HTR-8/SVneo (cell line): ENCODE measurements around the gene NR2E1.

Source experiments
- DNase-seq: peaks from one replicate; pipeline ENCODE4 v3.0.0; 2011; ENCODE audit warnings: low spot score, mixed read lengths; ENCODE audit not compliant: insufficient read length
- FAIRE-seq: peaks from 2 replicates; lab custom pipeline; 2011; peaks lifted over from hg19 to GRCh38; lab: Jason Lieb, UNC

NR2E1 gene

DNA sequence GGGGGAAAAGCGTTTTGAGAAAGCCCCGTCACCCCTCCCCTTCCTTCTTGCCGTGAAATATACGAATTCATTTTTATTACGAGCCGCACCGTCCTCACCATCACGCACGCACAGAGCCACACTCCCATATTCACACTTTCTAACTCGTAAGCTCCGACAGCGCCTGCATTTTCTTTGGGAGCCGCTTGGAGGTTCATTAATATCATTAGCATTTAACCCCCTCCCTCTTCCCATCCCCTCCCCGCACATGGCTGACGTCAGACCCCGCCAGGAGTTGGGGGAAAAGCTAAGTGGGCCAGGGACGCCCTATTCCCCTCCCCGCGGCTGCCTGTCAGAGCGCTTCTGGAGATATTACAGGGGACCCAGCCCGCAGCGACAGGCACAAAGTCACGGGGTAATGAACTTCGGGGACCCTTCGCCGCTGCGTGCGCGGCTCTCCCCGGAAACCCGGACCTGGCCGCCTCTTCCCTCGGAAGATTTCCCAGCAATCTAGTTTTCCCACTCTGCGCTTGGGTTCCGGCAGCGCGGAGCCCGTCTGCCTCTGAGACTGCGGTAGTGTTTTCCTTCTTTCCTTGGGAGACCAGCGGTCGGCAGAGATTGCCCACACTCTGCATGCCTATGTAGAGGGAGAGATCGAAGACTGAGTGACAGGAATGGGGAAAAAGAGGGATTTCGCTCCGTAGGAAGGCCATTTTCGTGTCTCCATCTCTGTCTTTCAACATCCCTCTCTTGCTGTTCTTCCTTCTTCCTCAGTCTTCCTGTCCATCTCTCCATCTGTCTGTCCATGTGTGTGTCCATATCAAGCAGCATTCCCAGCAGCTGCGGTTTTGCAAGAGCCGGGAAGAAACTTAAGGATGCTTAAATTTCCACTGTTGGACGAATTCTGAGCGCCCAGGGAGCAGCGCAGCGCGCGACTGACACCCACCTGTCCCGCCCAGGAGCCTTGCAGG is at the start of gene NR2E1:
TSS of gene NR2E1 (plus strand) at position 309 of the 950 bp plus-strand sequence. CDS start 744 bp downstream, outside the sequence.
- peak; percentile 30 for DNase-seq

DNA sequence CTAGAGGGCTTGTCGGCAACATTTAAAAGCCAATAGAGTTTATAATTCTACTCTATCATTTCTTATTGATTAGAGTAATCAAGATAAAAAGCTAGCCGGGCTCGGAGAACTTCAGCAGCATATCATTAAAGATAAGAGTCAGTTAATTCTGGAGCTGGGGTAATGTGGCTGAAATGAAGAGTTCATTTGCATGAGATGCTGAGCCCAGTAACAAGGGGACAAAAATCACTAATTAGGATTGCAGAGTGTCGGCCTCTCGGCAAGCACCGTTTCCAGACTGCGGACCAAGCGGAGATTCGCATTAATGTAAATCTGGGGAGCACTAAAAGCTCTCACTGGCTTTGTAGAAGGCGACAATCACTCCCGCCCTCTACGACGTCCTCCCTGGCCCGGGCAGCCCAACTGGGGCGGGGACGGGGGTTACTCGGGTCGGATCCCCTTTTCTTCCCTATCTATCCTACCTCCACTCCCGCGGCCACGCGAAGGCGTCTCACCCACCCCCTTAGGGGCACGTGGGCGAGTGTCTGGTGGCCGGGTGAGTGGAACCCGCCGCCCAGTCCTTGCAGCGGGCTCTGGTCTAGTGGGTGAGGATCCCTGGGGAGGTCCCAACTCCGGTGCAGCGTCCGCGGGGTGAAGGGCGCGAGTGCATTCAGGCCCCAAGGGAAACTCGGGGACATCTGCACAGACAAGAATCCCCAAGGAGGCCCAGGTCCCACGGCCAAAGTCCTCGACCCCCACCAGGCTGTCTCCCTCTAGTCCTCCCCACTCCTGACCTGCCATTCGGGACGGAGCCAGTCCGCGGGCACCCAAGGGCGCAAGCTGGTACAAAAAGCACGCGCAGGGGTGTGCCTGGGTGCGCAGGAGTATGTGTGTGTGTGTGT is 49.0 kb upstream of the NR2E1 start:
- DNase-seq (no peak), FAIRE-seq (no peak)

More for the DNA sequence above, at the start of gene NR2E1:
- FAIRE-seq, result no peak

DNA sequence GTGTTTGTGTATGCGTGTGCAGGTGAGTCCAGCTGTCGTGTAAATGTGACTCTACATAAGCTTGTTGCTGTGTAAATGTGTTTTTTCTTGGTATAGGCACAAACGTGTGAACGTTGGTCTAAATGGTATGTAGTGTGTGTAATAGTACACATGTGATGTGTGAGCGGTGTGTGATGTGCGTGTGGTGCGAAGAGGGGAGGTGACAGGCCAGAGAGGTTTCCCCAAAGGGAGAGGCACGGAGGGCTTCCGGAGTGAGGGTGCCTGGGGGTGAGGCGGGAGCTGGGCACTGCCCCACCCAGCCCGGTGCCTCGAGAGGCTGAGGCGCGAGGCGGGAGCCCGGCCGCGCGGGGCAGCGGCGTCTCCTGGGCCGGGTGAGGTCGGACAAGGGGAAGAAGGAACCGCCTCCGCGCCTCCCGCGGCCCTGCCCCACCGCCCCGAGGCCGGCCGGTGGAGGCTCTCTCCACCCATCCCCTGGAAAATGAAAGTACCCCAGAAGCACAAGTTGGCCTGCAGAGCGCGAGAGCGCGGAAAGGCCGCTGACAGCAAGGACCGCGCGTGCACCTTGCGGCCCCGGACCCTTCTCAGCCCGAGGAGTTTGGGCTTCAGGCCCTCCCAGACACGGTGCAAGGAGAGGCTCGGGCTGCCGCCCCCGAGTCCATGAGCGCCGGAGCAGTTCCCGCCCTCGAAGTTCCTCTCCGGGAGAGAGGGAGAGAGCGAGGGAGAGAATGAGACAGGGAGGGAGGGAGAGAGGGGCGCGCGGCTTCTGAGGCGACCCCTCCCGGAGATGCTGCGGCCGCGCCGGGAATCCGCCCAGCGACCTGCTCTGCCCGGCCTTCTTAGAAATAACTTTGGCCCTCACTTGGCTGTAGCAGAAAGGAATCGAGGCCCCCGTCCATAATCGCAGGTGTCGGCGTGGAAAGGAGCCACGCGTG is 48.1 kb upstream of the NR2E1 start:
- DNase-seq, result no peak
- peak; percentile 77 for FAIRE-seq

DNA sequence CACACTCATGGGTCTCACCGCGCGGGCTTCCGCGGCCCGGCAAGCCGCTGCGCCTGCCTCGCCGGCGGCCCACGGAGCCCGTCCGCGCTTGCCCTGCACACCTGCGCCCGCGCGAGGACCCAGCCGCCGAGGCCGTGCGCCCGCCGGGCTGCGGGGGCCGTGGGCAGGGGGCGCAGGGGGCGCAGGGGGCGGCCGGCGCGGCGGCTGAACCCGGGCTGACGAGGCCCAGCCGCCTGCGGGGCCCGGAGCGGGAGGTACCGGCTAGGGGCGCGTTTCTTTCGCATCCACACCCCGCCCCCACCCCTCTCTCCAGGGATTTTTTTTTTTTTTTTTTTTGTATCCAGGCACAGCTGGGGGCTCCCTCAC is 47.5 kb upstream of the NR2E1 start:
- FAIRE-seq, result no peak
- DNase-seq, result no peak

DNA sequence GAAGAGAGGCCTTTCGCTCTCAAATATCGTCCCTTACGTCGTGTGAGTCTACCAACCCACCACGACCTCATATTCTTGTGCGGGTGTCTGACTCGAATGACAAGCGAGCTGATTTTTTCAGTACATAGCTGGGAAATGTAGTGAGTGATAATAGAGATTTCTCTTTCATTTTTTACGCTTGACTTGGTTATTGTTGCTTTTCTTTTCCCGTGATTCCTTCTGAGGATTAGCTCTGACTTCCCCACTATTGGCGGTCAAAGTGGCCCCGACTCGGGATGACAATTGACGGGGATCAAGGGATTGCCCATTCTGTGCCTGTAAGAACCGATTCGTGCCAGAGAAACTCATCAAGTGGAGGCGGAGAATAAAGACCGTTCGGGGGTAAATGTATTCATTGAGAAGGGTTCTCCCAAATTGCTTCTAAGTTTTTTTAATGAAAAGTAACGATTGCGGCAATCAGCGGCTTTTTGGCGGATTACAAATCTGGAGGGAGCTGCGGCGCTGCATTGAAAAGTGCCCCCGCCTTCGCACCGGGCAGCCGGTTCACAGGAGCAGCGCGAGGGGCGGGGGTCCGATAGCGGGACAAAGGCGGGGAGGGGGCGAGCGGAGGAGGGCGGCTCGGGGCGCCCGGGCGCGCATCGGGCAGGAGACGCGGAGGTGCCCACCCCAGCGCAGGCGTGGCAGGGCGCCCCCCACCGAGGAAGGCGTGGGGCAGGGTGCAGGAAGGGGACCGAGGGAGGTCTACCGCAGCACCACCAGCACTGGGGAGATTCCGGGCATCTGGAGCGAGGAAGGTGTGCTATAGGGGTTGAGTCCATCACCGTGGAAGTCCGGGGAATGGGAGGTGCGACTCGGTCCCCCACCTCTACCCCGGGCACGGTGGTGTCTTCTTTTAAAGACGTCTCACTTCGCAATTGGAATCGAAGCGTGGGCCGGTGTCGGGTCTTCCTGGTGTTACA is 46.7 kb upstream of the NR2E1 start:
- FAIRE-seq, result no peak
- no peak for DNase-seq

DNA sequence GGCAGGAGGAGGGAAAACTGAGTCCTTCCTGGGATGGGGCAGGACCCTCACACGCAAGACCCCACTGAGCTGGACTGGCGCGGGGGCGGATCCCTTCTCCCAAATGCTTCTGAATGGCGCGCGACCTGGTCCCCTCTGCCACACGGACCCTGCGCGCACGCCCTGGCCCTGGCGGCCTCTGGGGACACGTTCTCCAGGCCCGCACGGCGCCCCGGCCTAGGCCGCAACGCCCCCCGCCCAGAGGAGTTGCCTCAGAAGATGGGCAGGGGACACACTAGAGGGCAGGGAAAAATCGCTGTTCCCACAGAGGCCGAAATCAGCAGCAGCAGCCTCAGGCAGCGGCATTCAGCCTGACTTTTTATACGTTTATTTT is 46.1 kb upstream of the NR2E1 start:
- no peak for DNase-seq
- no peak for FAIRE-seq

DNA sequence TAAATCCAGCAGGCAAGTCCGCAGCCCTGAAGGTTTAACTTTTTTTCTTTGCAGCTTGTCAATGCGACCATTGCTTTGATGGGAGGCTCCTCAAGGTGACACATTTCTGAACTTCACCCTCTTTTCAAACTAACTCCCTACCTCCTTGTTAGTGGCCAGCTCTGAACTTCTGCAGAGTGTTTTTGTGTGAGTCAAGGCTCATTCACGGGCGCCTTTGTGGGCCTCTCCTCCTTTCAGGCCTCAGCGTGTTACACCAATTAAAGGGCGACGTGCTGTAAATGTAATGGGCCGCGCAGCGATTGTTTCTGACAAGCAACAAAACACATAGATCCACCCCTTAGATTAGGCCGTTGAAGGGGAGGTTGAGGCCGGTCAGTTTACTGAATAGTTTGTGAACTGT is 45.5 kb upstream of the NR2E1 start:
- no peak for FAIRE-seq

DNA sequence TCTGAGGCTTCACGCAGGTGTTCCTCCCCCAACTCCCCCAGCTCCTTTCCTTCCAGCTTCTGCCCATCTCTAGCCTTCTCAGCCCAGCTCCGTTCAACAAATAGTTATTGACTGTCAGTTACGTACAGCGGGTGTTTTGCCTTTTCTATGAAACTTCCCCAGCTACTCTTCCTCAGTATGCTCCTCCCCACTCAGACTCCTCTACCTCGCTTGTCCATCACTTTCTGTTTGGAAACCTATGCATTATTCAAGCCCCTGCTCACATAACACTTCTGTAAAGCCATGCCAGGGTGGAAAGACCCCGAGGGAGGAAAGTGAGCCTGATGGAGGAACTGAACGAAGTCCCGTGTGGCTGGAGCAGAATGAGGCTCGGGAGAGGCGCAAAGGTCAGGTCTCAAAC is 44.2 kb upstream of the NR2E1 start:
- FAIRE-seq (no peak), DNase-seq (no peak)

More for the DNA sequence above, 45.5 kb upstream of the NR2E1 start:
- no peak for DNase-seq

DNA sequence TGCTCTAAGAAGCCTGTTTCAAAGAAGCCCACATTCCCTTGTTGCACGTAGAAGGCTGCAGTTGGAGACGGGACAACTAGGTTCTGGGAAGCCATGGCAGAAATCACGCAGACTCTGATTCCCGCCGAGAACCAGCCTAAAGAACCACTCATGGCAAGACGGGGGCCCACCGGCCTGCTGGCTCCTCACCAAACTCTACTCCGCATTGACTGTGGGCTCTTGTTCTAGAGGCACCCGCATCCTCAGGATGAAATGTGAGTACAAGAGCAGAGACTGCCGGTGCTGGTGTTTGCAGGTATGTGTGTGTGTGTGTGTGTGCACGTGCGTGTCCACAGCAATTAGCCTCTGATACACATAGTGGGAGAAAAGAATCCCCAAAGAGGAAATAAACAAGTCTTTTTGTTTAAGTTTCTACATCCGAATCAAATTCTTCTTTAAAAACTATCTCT is 42.3 kb upstream of the NR2E1 start:
- FAIRE-seq (no peak), DNase-seq (no peak)

DNA sequence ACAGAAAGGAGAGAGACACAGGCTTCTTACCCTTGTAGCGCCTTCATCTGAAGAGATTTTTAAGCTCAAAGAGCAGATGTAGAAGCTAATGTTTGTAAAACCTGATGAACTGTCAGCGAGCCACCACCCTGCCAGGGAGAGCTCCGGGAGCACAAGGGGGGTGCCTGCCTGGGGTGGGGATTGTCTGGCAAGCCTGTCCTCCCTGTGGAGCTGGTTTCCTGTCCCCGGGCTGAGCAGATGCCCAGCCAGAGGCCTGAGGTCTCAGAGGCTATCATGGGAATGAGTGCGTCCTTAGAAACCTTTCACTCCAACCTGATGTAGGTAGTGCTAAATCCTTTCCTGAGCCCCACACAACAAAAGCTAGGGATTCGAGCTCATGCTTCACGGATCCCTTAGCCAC is 41.9 kb upstream of the NR2E1 start:
- no peak for FAIRE-seq
- DNase-seq, result no peak

DNA sequence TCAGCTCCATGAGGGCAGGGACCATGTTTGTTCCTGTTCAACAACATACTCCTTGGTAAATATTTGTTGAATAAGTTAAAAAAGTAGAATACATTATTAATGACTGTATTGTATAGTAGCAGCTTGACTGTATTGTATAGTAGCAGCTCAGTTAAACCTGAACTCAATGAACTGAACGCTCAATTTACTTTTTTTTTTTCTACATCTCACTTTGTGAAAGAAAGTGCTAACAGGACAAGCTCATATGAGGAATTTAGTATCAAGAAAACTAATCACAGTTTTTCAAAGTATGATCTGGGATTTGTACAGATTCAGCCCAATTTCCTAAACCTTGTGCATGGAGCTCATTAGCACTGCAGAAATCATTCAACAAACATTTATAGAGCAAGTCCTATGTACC is 38.8 kb upstream of the NR2E1 start:
- DNase-seq, result no peak
- no peak for FAIRE-seq

DNA sequence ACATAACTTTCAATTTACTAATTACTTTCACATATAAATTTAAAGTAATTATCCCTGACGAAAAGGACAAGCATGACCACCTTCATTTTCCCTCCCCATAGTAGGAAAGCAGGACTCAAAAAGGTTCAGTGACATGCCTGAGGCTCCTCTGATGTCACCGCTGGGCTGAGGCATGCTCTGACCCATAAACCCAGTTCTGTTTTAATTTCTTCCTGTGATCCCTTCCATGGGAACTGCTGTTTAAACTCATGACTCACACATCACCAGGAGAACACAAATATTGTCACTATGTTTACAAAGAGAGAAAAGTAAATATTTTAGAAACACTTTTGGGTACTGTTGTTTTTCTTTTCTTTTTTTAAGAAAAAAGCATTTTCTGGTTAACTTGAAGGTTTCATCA is 38.0 kb upstream of the NR2E1 start:
- no peak for FAIRE-seq
- no peak for DNase-seq

DNA sequence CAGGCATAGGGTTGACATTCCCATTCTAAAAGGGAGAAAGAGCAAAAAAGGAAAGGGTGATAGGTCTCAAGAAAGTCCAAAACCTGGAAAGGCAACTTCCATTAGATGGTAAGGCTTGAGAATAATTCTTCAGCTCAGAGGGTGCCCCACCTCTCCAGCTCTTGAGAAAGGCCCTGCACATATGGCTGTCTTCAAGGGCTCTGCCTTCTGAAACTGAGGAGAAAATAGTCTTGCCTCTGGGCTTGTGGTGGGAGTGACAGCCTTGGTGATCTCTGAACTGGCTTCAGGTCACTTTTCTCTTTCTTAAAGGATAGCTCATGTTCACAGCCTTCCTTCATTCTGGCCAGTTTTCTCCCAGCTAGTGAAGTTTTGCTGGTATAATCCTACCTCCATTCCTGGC is 35.6 kb upstream of the NR2E1 start:
- no peak for DNase-seq
- no peak for FAIRE-seq

DNA sequence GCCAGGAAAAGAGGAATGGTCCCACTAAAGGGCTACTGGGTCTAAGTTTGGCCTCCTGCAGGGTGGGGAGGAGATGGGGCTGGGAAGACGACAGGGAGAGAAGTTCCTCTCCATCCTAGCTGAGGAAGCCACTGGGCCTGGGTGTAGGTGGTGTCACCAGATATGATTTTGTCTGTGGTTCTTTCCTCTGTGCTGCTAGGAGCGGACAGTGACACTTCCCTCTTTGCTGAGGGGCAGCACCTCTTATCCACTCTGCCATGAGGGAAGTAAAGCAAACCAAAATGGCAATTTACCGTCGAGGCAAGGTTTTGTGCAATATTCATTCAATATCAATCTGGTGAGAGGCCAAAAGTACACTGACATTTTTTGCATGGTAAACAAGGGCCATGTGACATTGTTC is 33.0 kb upstream of the NR2E1 start:
- no peak for DNase-seq
- no peak for FAIRE-seq

DNA sequence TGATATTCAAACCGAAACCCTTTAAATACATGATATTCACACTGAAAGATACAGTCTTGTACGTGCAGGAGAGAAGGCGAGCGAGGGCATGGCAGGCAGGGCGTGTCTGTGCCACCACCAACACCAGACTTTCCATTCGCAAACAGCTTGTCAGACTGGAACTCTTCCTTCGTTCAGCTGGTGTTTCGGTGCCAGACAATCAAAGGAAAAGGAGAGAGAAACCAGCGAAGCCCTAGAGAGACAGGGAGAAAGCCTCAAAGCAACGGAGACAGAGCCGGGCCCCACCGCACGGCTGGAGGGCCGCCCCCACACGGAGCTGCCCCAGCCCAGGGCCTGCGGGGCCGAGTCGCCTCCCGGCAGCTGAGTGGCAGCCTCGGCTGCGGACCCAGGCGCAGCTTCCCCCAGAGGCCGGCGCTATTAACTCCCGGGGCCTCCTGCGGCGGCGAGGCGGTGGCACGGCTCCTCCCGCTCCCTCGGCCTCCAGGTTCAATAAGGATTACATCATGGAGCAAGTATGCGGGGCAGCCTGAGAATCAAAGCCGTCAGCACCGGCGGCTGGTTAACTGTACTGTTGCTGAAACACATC is 32.1 kb upstream of the NR2E1 start:
- DNase-seq (peak; percentile 73), FAIRE-seq (no peak)

DNA sequence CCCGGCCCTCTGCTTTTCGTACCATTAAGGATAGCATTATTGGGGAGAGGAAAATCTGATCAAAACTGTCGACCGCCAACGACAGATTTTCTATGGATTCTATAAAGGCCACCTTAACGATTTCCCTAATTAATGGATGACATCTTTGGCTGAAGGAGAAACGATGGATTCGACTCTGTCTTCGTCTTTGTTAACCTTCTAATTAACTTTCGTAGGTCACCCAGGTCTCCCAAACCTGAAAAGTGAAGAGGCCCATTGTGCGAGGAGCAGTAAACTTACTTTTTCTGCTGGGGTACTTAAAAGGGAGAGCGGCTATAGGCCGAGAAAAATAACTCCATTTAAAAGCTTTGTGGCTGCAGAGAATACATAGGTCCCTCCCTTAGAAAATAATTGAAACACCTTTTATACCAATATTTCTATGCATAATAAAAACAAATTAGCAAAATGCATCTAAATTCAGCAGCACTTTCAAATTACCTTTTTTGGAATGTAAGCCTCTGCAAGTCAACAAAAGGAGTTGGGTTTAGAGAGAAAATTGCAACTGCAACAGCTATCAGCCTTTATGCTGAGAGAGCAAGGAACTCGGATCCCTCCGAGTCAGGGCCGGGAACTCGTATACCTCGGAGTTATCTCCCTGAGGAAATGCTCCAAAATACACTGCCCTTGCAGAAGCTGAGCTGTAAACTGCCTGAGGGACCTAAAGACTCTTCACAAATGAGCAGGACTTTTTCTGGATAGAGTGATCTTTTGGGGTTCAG is 31.4 kb upstream of the NR2E1 start:
- DNase-seq (no peak), FAIRE-seq (no peak)

DNA sequence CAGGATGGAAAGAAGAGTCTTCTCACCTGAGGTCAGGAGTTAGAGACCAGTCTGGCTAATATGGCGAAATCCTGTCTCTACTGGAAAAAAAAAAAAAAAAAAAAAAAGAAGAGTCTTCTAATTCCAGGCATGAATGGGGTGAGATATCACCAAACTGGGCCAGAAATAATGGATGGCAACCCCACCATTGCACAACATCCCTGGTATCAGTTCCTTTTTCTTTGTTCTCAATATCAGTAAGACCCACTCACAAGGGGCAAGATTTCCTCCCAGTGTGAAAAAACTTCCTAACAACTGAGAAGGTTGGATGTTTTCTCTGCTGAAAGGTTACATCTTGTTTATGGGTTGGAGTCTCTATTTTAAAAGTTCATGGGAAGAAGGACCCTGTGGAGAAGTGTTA is 23.6 kb upstream of the NR2E1 start:
- FAIRE-seq, result no peak
- no peak for DNase-seq

DNA sequence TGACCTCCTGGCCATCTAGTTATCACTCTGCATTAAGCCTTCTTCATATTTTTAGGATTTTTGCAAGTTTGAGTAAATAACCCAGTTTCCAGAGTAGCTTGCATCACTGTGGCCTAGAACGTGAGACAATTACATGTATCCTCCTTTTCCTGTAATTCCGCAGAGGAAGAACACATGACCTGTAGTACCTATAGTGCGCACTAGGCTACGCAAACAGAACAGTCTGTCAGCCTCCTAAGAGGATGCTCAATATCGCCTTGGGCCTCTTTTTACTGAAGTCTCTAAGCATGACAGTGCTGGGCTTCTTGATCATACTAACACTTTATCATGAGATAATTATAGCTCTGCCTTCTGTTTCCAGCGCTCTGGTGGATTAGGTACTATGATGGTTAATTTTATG is 20.2 kb upstream of the NR2E1 start:
- DNase-seq (no peak), FAIRE-seq (no peak)
